HG02938 (cell line): ENCODE data around the gene DDTL.
A peak's percentile ranks its signal among the peaks of the same experiment; 100 is the strongest.
"Not testable (repeated sequence)": the region's sequence is repeated elsewhere in the genome, so short reads cannot be mapped to it uniquely, and the experiment has no call there.

ENCODE experiments used
- ATAC-seq: cut with Tn5 transposase; IDR thresholded peaks from one replicate; pipeline ENCODE4 v1.9.1; 2021; ENCODE audit warnings: mild to moderate bottlenecking, moderate library complexity; ENCODE audit not compliant: unreplicated experiment

DDTL gene

GRCh38 chr22:23966568-23966967, at the start of gene DDTL:
Gene DDTL (plus strand): TSS chr22:23966888. CDS start chr22:23966915, 27 bp downstream.
- peak; percentile 78 for ATAC-seq

DNA sequence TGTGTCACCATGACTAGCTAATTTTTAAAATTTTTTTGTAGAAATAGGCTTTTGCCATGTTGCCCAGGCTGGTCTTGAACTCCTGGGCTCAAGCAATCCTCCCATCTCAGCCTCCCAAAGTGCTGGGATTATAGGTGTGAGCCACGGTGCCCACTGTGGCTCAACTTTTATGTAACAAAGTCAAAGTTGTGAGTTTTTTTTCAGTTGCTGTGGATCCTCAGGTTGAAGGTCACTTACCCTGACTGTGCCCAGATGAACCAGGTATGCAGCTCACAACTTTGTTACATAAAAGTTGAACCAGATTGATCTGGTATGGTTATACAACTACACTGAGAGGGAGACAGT, 46.4 kb upstream of the DDTL start:
- ATAC-seq: not testable (repeated sequence)

DNA sequence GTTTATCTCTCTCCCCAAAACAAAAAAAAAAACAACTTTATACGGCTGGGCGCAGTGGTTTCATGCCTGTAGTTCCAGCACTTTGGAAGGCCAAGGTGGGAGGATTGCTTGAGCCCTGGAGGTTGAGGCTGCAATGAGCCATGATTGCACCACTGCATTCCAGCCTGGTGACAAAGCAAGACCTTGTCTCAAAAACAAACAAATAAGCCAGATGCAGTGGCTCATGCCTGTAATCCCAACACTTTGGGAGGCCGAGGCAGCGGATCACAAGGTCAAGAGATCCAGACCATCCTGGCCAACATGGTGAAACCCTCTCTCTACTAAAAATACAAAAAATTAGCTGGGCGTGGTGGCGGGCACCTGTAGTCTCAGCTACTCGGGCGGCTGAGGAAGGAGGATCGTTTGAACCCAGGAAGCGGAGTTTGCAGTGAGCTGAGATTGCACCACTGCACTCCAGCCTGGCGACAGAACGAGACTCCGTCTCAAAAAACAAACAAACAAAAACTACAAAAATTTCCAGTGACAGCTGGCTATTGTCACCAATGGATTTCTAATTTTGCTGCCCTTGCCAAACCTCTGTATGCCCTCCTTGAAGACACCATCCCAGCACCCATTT, 45.0 kb upstream of the DDTL start:
- ATAC-seq: not testable (repeated sequence)

GRCh38 chr22:23922921-23923320, 43.8 kb upstream of the DDTL start:
- no peak for ATAC-seq

DNA sequence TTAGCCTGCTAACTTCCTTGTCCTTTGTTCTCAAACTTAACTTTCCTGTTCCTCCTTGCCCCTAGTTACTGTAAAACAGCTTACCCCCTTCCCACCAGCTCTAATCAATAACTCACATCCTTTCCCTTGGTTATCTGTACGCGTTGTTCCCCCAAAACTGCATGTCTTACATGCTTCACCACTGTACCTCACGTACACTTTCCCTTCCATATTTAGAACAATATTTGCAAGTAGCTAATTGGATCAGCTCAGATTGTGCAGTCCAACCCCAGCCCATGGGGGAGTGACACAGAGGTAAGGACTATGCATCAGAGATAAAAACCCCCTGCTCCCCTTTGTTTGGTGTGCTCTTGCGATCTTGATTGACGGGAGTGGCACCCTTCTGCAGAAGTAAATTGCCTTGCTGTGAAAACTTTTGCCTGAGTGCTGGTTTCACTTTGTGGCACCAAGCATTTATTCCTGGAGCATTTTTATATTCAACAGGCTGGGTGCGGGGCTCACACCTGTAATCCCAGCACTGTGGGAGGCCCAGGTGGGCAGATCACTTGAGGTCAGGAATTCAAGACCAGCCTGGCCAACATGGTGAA, 41.6 kb upstream of the DDTL start:
- no peak for ATAC-seq

DNA sequence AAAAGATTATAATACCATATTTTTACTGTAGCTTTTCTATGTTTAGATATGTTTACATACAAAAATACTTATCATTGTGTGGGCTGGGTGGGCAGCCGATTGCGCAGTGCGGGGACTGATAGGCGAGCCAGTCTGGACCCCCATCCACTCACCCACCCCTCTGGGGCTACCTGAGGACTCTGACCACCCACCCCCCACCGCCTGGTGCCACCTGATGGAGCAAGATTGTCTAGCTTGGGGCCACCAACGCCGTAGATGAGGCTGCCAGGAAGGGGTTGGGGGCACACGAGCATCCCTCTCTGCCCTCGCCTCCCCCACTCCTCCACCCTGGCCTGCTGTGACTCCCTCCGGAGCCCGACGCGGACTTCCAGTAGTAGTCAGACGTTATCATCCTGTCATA, 40.1 kb upstream of the DDTL start:
- no peak for ATAC-seq

- ATAC-seq: no peak
Measured at GRCh38 chr22:23938328-23939016, 28.2 kb upstream of the DDTL start.

- no peak for ATAC-seq
Measured at GRCh38 chr22:23939017-23939357, 27.7 kb upstream of the DDTL start.

GRCh38 chr22:23940166-23940565, 26.5 kb upstream of the DDTL start:
- ATAC-seq: not testable (repeated sequence)

- not testable (repeated sequence) for ATAC-seq
Measured at GRCh38 chr22:23947391-23947790, 19.3 kb upstream of the DDTL start.

DNA sequence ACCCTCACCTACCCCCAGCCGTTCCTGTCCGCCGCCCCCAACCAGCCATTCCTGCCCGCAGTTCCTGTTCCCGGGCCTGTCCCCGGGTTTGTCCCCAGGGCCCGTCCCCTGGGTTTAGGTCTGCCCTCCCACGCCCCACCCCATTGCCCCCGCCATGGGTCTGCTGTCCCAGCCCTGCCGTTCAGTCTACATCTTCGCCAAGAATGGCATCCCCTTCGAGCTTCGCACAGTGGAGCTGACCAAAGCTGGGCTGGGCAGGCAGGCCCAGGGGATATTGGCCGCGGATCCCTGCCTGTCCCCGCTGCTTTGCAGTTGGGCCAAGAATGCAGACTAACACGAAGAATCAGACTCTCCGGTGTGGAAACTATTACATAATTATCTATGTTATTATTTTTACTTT, 16.9 kb upstream of the DDTL start:
- ATAC-seq: not testable (repeated sequence)

DNA sequence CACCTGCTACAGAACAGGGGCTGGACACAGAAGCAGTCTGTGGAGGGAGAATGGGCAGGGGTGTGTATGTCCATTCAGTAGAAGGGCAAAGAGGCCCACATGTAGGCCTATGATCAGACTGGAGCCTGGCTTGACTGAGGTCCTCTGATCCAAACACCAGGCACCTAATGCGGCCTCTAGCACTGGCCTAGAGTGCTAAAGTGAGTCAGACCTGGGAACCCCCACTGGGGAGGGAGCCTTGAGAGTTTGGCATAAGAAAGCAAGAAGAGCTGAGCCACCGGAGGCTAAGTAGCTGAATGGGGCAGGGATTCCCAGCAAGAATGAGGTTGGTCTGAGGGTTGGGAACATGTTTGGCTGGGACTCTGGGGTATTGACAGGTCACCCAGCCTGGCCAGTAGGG, 15.3 kb upstream of the DDTL start:
- ATAC-seq: not testable (repeated sequence)

DNA sequence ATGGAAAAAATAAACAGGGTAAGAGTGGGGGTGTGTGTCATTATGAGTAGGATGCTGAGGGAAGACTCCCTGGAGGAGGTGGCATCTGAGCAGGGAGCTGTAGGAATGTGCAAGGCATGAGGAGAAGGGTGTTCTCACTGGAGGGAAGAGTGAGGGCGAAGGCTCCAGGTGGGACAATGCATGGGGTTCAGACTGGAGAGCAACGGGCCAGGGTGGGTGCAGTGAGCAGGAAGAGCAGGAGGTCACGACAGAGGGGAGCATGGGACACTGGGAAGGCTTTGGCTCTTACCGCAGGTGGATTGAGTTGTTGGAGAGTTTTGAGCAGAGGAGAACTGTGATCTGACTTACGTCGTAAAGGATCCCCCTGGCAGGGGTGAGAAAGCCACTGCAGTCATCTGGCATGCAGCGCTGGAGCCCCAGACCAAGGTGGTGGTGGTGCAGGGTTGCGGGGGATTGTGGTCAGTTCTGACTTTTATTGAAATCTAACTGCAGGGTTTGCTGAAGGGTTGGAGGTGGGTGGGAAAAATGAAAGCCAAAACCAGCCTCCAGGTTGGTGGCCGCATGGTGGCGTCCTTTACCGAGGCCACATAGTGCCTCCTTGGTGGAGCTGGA, 13.8 kb upstream of the DDTL start:
- ATAC-seq: not testable (repeated sequence)

DNA sequence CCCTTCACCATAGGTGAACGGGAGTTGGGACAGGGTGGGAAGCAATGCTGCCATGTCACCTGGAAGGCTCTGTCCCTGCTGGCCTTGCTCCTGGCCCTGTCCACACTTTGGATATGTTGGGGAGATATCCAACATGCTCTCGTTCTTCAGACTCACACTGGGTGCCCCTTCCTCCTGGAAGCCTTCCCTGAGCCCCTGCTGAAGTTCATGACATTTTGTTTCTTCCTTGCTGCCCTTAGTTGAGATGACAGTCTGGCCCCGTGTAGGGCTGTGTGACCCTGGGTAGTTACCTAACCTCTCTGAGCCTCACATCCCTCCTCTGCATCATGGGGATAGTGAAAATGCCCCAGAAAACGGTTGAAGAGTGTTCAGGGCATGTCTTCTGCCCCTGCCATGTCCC, 13.2 kb upstream of the DDTL start:
- ATAC-seq: not testable (repeated sequence)

DNA sequence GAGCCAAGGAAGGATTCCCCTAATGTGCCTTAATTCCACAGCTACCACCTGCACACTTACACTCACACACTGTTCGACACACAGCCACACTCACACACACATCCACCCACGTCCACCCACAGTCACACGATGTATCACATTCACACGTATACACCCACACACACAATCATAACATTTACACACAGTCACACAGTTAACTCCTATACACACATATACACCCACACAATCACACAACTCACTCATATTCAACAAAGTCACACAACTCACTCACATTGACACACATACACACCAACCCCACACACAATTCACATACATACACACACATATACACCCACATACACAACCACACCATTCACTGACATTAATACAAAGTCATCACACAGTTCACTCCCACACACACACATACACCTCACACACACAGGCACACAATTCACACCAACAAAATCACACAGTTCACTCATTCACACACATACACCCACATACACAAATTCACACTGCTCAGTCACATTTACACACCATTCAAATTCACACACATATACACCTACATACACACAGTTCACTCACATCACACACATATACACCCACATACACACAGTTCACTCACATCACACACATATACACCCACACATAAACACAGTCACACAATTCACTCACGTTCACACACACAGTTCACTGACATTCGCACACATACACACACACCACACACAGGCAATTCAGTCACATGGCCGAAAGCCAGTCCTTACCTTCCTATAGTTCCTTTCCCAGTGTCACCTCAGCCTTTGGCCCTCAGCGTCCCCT, 12.3 kb upstream of the DDTL start:
- ATAC-seq: not testable (repeated sequence)

DNA sequence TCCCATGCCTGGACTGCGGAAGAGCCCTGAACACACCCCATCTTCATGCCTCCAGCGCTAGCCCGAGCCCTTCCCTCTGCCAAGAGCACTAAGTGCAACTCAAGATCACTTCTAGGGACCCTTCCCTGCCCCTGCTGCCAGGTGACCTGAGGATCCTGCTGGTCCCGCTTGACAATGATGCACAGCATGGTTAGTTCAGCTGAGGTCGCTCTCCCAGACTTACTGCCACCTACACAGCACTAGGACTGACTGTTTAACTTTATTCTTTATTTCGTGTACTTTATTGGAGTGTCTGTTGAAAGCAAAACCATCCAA, 11.7 kb upstream of the DDTL start:
- not testable (repeated sequence) for ATAC-seq

- not testable (repeated sequence) for ATAC-seq
Measured at GRCh38 chr22:23955886-23956285, 10.8 kb upstream of the DDTL start.

GRCh38 chr22:23956301-23956900, 10.3 kb upstream of the DDTL start:
- ATAC-seq: not testable (repeated sequence)

DNA sequence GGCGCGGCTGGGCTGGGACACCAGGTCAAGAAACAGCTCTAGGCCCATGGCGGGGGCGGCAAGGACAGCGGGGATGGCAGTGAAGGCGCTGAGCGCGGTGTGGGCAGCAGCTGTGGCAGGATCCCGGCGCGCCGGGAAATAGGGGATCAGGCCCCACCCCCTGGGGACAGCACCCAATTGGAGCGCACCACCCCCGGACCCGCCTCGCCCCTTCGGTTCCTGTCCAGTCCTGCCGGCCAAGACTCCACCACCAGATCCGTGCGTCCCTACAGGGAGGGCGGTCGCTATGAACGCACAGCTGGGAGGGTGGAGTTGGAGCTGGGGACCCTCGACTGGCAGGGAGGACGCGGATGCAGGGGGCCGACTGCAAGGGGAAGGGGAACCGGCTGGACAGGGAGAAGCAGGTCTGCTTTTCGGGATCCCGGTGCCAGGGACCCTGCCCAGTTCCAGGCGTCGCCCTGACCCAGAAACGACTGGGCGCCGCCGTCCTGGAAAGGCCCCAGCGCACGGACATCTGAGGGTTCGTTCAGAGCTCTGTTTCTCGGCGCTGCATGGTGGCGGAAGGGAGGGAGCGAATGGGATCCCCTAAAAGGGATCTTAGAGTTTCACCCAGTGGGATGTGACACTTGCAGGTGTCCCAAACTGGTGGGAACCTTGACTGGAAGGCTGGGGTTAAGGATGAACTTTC, 5.5 kb upstream of the DDTL start, which contains the start of gene GSTT2B:
GSTT2B (minus strand) TSS at position 112 of the 688 bp plus-strand sequence; CDS start at position 48, 64 bp downstream.
- not testable (repeated sequence) for ATAC-seq

- ATAC-seq: peak; percentile 34
Measured at GRCh38 chr22:23966094-23966493, 594 bp upstream of the DDTL start.
